ENCODE data around the gene ZNF593OS.

DNA sequence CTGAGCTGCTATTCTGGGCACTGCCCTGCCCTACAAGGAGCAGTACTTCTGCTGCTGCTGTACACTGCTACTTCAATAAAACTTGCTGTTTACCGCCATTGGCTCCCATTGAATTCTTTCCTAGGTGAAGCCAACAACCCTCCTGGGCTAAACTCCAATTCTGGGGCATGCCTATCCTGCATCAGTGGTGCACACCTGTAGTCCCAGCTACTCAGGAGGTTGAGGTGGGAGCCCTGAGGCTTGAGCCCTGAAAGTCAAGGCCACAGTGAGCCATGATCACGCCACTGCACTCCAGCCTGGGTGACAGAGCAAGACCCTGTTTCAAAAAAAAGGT is 38.8 kb downstream of the ZNF593OS start:
- no peak for TF ChIP-seq TAF1 (IDR thresholded peaks at IDR 0.05; ENCODE audit: borderline replicate concordance, insufficient read depth, low read length)
- no peak for TF ChIP-seq POLR2AphosphoS5 (IDR thresholded peaks at IDR 0.05; ENCODE audit: low read depth, low read length)
- TF ChIP-seq SIN3A (IDR thresholded peaks at IDR 0.05; ENCODE audit: borderline replicate concordance, insufficient read depth, low read length), result no peak
